Measurements from ENCODE around the gene CSTPP1.

GRCh38 chr11:46905806-46906205 lies 30.8 kb upstream of the CSTPP1 start:
- TF ChIP-seq CTCF (IDR thresholded peaks at IDR 0.05; ENCODE audit: insufficient read depth, low read length, poor library complexity, severe bottlenecking) (no peak), EZH2phosphoT487 (conservative IDR thresholded peaks at IDR 0.05; ENCODE audit: low read length) (no peak)
